ENCODE data around the gene TMPRSS4. TPM values are rescaled to one million over a fixed set of nuclear protein-coding genes. Genes with fewer than 3 reads are reported as not detected.

TMPRSS4 gene
- total RNA-seq, 1 donor from 2014 or later: not detected

- Histone ChIP-seq H3K4me1 (peaks cover 0 to 14% of the 10 kb centered on the region in 2 donors), H3K9me3 (no peaks in the 10 kb centered on the region), H3K36me3 (no peaks in the 10 kb centered on the region), H3K4me3 (no peak overlapping the region), H3K27ac (no peak overlapping the region), H3K27me3 (no peaks in the 10 kb centered on the region)
- intact Hi-C loops (cut with DNase I): loop anchor here (10.0 kb wide), 1 partner anchor 341 kb away; no protein-coding TSS in a partner anchor
- TF ChIP-seq CTCF (IDR thresholded peaks at IDR 0.05): no peak
- DNase-seq (ENCODE audit: low spot score in 2 of 2): no peak
Measured at GRCh38 chr11:118143661-118144185, 66.8 kb downstream of the TMPRSS4 start.

- TF ChIP-seq CTCF (IDR thresholded peaks at IDR 0.05): no peak
- no peaks in the 10 kb centered on the region for H3K36me3 ChIP-seq
- H3K27me3 ChIP-seq: no peaks in the 10 kb centered on the region
- H3K4me1 ChIP-seq: peaks cover 0 to 14% of the 10 kb centered on the region in 2 donors
- no peak overlapping the region for H3K27ac ChIP-seq
- no peak overlapping the region for H3K4me3 ChIP-seq
- no peak for DNase-seq (ENCODE audit: low spot score in 2 of 2)
- H3K9me3 ChIP-seq: no peaks in the 10 kb centered on the region
- intact Hi-C loops (cut with DNase I): loop anchor here (1.0 to 10.0 kb wide), 3 partner anchors 27 to 340 kb away; partner anchors contain the start of gene UBE4A
Measured at GRCh38 chr11:118144301-118145268, 67.7 kb downstream of the TMPRSS4 start.

GRCh38 chr11:118145285-118146227, 68.7 kb downstream of the TMPRSS4 start:
- intact Hi-C loops (cut with DNase I): loop anchor here (1.0 to 10.0 kb wide), 3 partner anchors 26 to 339 kb away; partner anchors contain the start of gene UBE4A
- Histone ChIP-seq H3K27ac (no peak overlapping the region), H3K4me1 (peaks cover 0 to 14% of the 10 kb centered on the region in 2 donors), H3K9me3 (no peaks in the 10 kb centered on the region), H3K36me3 (no peaks in the 10 kb centered on the region), H3K4me3 (peak overlapping the region; percentile 59 to 70), H3K27me3 (no peaks in the 10 kb centered on the region)
- TF ChIP-seq CTCF (IDR thresholded peaks at IDR 0.05): peak; percentile 74 to 92 (median 91)
- DNase-seq (ENCODE audit: low spot score in 2 of 2): peak; percentile 15 to 81

- no peak for DNase-seq (ENCODE audit: low spot score in 2 of 2)
- intact Hi-C loops (cut with DNase I): loop anchor here (5.0 to 10.0 kb wide), 2 partner anchors 211 to 338 kb away; partner anchors contain the start of gene UBE4A
- no peak overlapping the region for H3K27ac ChIP-seq
- H3K4me3 ChIP-seq: no peak overlapping the region
- no peaks in the 10 kb centered on the region for H3K27me3 ChIP-seq
- H3K4me1 ChIP-seq: peaks cover 0 to 14% of the 10 kb centered on the region in 2 donors
- no peaks in the 10 kb centered on the region for H3K9me3 ChIP-seq
- TF ChIP-seq CTCF (IDR thresholded peaks at IDR 0.05): no peak
- H3K36me3 ChIP-seq: no peaks in the 10 kb centered on the region
Measured at GRCh38 chr11:118146554-118146953, 69.7 kb downstream of the TMPRSS4 start.

- no peaks in the 10 kb centered on the region for H3K9me3 ChIP-seq
- H3K4me3 ChIP-seq: no peak overlapping the region
- intact Hi-C loops (cut with DNase I): loop anchor here (5.0 to 10.0 kb wide), 2 partner anchors 210 to 337 kb away; partner anchors contain the start of gene UBE4A
- H3K36me3 ChIP-seq: no peaks in the 10 kb centered on the region
- no peak for DNase-seq (ENCODE audit: low spot score in 2 of 2)
- TF ChIP-seq CTCF (IDR thresholded peaks at IDR 0.05): no peak
- H3K4me1 ChIP-seq: peaks cover 0 to 16% of the 10 kb centered on the region in 2 donors
- no peak overlapping the region for H3K27ac ChIP-seq
- H3K27me3 ChIP-seq: no peaks in the 10 kb centered on the region
Measured at GRCh38 chr11:118147502-118147901, 70.6 kb downstream of the TMPRSS4 start.

Data from ascending aorta (tissue), 2 donors.